Right cardiac atrium (tissue), 5 donors: ENCODE data around the gene POM121L12. TPM values are rescaled to one million over a fixed set of nuclear protein-coding genes. Genes with fewer than 3 reads are reported as not detected.
A peak's percentile ranks its signal among the peaks of the same experiment; 100 is the strongest.

Experiments used
- ATAC-seq, 2 donors: fragments of 200-7000 bp; cut with Tn5 transposase; one replicate each; pipeline versions ENCODE4 v1.8.0 to v1.9.1; 2020; ENCODE audit warnings: moderate library complexity in 2 of 2, mild to moderate bottlenecking in 1 of 2
- DNase-seq, 3 donors: peaks; one replicate each; pipeline ENCODE4 v3.0.0-alpha.2; 2020
- H3K27ac ChIP-seq: one replicate; pipeline ENCODE4 v1.5.1; 2013; ENCODE audit warnings: mild to moderate bottlenecking, low read length, control low read depth, moderate library complexity
- H3K27me3 ChIP-seq: one replicate; pipeline ENCODE4 v1.6.1; 2013; ENCODE audit not compliant: control insufficient read depth, insufficient read depth
- H3K4me1 ChIP-seq: one replicate; pipeline ENCODE4 v1.6.1; 2013; ENCODE audit warnings: low read length; ENCODE audit not compliant: control insufficient read depth, insufficient read depth
- H3K4me3 ChIP-seq: one replicate; pipeline ENCODE4 v1.5.1; 2013; ENCODE audit warnings: low read length, control low read depth
- H3K9me3 ChIP-seq: one replicate; pipeline ENCODE4 v1.6.1; 2013; ENCODE audit warnings: low read length; ENCODE audit not compliant: control insufficient read depth
- WGBS: extraction: QIAGEN DNeasy Blood & Tissue Kit; methylation state at CpG from one replicate; pipeline ENCODE4 v1.1.7; 2013; 5-methylcytosine and 5-hydroxymethylcytosine counted together
- intact Hi-C, 4 donors: fragments of 100-400 bp; cut with DNase I; formaldehyde crosslinking; loops; one replicate each; pipeline versions ENCODE4 v1.11.0 to v1.14.0; 2022 to 2023
- long read RNA-seq, 4 donors: library from polyadenylated mRNA; unstranded; transcript quantifications; one replicate each; pipeline ENCODE4 v2.0.0, GENCODE V29; 2020 to 2021
- polyA plus RNA-seq: library from polyadenylated mRNA; stranded (reverse); fragments of 200-250 nt; gene quantifications from one replicate; pipeline ENCODE4 v1.2.3, GENCODE V29; 2013
- total RNA-seq, 4 donors: library from RNA; stranded (reverse); fragmentation: NEBNext Ultra II Directional; extraction: Animal tissue kit (Norgen Biotek cat#: 25700); gene quantifications; one replicate each; pipeline ENCODE4 v1.2.1, GENCODE V29; 2021
- donor health status: healthy with polysubstance abuse.
- donor health status: DM: no; HTN: yes; CAD: no.
- donor health status: DM: no; HTN: no; CAD: no.
- donor health status: DM: no; HTN: yes; CAD: no; lungs with severe emphysema.
- donor health status: DM: yes; HTN: yes; CAD: no.

Gene POM121L12
- total RNA-seq (not detected), polyA plus RNA-seq (not detected)
- long read RNA-seq, donor 1, result 0 reads
- long read RNA-seq, donor 2, result 0 reads
- long read RNA-seq, donor 3, result 0 reads
- long read RNA-seq, donor 4, result 0 reads

DNA sequence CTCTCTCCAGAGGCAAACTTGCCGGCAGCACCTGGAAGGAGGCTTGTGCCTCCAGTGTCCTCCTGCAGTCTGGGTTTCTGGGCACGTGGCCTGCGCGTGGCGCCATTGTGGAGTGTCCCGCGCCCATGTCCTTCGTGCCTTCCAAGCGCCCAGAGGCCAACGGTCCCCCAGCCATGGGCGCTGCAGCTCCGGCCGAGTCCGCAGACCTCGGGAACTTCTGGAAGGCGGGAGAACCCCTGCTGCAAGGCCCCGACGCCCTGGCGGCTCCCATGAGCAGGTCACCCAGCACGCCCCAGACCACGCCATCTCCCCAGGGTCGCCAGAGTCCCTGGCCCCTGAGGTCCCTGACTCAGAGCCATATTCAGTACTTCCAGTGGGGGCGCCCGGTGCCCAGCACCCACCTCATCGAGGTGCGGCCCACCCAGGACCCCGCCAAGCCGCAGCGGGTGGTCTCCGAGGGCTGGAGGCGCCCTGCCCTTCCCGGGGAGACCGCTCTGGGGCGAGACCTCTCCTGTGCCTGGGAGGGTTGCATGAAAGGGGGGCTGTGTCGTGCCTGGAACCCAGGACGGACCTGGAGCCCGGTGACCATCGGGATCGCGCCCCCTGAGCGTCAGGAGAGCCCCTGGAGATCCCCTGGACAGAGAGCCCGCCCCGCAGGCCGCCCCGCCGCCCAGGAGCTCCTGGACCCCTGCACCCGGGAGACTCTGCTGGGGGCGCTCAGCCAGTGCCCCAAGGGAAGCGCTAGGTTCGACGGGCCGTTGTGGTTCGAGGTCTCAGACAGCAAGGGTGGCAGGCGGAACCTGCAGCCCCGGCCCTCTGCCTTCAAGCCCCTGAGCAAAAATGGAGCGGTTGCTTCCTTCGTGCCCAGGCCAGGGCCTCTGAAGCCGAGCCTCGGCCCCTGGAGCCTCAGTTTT lies at the start of gene POM121L12:
Gene POM121L12 (plus strand): TSS at position 135 of the 914 bp plus-strand sequence. CDS start 39 bp downstream, at position 174.
- no peaks in the 10 kb centered on the region for H3K27me3 ChIP-seq
- DNase-seq (peak in 2 of 3 donors; percentile 43 to 48), ATAC-seq (peak in 1 of 2 donors; percentile 22)
- intact Hi-C loops, result no loop called here
- WGBS, result 93% methylated on average over 59 of the region's 59 CpGs
- H3K4me3 ChIP-seq, result no peak within 1 kb of the TSS
- no peaks in the 10 kb centered on the region for H3K9me3 ChIP-seq
- no peaks in the 10 kb centered on the region for H3K4me1 ChIP-seq
- no peak within 1 kb of the TSS for H3K27ac ChIP-seq

DNA sequence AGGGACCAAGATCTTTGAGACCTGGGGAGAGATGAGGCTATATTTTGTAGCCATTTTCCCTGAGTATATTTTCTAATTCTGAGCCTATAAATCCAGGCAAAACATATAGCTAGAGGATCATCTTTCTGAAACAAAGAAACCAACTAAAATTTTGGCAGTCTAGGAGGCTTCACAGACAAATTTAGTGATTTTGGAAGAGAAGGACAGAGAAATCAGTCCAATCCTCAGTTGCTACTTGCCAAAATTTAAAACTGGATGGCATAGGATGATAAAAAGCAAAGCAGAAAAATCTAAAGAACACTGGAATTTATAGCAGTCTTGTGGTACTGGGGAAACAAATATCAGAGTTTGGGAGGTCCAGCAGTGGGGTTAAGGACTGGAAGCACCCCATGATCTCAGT lies 43.4 kb upstream of the POM121L12 start:
- intact Hi-C loops, result no loop called here
- H3K4me1 ChIP-seq, result no peaks in the 10 kb centered on the region
- no peak for DNase-seq
- H3K9me3 ChIP-seq, result no peaks in the 10 kb centered on the region
- no peak overlapping the region for H3K27ac ChIP-seq
- no peaks in the 10 kb centered on the region for H3K27me3 ChIP-seq
- no peak for ATAC-seq
- H3K4me3 ChIP-seq, result no peak overlapping the region

DNA sequence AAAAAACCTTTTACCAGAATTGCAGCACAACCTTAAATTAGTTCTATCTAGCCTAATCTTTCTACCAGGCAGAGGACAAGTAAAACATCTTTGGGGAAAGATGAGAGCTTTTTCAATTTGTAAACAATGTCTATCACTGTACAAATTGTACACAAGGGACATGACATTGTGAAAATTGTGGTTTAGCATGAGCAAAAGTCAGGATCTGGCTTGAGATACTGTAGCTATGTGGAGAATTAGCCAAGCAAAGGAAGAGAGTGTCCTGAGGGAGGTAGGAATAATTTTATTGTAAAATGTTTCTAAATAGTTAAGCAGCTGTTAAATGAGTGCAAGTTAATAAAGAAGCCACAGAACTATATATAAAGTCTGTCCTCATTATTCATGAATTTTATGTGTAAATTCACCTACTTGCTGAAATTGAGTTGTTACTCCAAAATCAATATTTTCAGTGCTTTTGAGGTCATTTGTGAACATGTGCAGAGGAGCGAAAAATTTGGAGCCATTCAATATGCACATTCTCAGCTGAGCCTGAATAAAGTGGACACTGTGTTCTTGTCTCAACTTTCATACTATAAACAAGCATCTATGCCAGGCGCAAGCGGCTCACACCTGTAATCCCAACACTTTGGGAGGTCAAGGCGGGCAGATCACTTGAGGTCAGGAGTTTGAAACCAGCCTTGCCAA lies 42.8 kb upstream of the POM121L12 start:
- DNase-seq (peak in 1 of 3 donors; percentile 54), ATAC-seq (no peak)
- intact Hi-C loops, result no loop called here
- H3K27me3 ChIP-seq, result no peaks in the 10 kb centered on the region
- WGBS, result 91% methylated on average over 4 of the region's 4 CpGs
- H3K4me1 ChIP-seq, result no peaks in the 10 kb centered on the region
- H3K4me3 ChIP-seq, result no peak overlapping the region
- H3K9me3 ChIP-seq, result no peaks in the 10 kb centered on the region
- H3K27ac ChIP-seq, result no peak overlapping the region

DNA sequence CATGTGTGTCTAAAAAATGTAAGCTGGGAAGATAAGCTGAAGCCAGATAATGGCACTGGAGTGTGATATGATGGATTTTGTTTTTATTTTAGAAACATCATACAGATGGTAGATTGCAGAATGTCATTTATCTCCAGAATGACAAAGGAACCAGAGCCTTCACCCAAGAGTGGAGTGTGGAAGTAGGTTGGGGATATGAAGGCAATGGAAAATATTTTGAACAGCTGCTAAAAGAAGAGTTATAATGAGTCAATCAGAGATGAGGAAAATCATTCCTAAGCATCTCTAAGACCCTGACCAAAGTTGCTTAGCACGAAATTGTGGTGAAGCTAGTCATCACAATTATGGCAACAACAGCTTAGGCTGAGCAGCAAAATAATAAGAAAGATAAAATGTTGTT lies 39.8 kb upstream of the POM121L12 start:
- 49% methylated on average over 1 of the region's 1 CpG for WGBS
- Histone ChIP-seq H3K9me3 (no peaks in the 10 kb centered on the region), H3K27ac (no peak overlapping the region), H3K4me1 (no peaks in the 10 kb centered on the region), H3K27me3 (no peaks in the 10 kb centered on the region), H3K4me3 (no peak overlapping the region)
- DNase-seq (no peak), ATAC-seq (no peak)
- intact Hi-C loops, result no loop called here

DNA sequence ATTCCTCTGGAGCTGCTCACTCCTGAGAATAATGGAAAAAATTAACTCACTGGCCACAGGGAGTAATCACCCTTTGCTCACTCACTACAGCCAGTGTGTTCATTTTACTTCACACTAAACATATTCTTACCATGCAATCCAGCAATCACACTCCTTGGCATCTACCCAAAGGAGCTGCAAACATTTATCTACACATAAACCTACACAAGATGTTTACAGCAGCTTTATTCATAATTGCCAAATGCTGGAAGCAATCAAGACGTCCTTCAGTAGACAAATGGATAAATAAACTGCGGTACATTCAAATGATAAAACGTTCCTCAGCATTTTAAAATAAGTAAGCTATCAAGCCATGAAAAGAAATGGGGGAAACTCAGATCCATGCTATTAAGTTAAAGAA lies 34.2 kb upstream of the POM121L12 start:
- Histone ChIP-seq H3K4me1 (no peaks in the 10 kb centered on the region), H3K4me3 (no peak overlapping the region), H3K27ac (no peak overlapping the region), H3K27me3 (no peaks in the 10 kb centered on the region), H3K9me3 (no peaks in the 10 kb centered on the region)
- DNase-seq (no peak), ATAC-seq (no peak)
- 44% methylated on average over 3 of the region's 3 CpGs for WGBS
- intact Hi-C loops, result no loop called here

DNA sequence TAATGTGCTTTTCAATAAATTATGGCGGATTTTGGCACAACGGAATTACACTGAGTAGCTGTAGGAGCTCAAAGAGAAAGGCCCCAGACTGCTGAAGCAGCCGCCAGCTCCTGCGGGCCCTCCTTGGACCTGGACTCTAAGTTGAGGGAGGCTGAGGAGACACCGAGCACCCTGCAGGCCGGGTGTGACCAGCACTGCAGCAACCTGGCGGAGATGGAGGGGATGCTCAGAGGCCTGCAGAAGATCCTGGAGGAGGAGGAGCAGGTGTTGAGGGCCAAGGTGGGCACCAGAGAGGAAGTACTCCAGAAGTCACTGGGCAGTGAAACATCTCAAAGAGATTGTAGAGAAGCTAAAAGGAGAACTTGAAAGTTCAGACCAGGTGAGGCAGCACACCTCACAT lies 33.0 kb upstream of the POM121L12 start:
- no peak for ATAC-seq
- intact Hi-C loops, result no loop called here
- DNase-seq, result no peak
- H3K4me3 ChIP-seq, result no peak overlapping the region
- no peaks in the 10 kb centered on the region for H3K9me3 ChIP-seq
- WGBS, result 87% methylated on average over 7 of the region's 7 CpGs
- H3K27ac ChIP-seq, result no peak overlapping the region
- no peaks in the 10 kb centered on the region for H3K4me1 ChIP-seq
- no peaks in the 10 kb centered on the region for H3K27me3 ChIP-seq

DNA sequence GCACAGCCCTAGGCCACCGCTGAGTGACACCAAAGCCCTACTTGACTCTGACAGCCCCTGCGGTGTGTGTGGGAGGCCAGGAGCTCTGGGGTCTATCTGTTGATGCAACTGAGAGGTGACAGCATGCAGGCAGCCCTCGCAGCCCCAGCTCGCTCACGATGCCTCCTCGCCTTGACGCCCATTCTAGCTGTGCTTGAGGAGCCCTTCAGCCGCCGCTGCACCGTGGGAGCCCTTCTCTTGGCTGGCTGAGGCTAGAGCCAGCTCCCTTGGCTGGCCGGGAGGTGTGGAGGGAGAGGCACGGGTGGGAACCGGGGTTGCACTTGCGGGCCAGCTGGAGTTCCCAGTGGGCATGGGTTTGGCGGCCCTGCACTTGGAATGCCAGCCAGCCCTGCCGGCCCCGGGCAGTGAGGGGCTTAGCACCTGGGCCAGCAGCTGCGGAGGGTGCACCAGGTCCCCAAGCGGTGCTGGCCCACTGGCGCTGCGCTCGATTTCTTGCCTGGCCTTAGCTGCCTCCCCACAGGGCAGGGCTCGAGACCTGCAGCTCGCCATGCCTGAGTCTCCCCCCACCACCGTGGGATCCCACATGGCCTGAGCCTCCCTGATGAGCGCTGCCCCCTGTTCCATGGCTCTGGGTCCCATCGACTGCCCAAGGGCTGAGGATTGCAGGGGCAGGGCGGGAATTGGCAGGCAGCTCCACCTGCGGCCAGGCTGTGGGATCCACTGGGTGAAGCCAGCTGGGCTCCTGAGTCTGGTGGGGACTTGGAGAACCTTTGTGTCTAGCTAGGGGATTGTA lies 31.6 kb upstream of the POM121L12 start:
- Histone ChIP-seq H3K27me3 (no peaks in the 10 kb centered on the region), H3K27ac (no peak overlapping the region), H3K4me1 (no peaks in the 10 kb centered on the region), H3K9me3 (no peaks in the 10 kb centered on the region), H3K4me3 (no peak overlapping the region)
- intact Hi-C loops, result no loop called here
- 95% methylated on average over 29 of the region's 29 CpGs for WGBS
- peak in 1 of 3 donors; percentile 44 for DNase-seq
- no peak for ATAC-seq

DNA sequence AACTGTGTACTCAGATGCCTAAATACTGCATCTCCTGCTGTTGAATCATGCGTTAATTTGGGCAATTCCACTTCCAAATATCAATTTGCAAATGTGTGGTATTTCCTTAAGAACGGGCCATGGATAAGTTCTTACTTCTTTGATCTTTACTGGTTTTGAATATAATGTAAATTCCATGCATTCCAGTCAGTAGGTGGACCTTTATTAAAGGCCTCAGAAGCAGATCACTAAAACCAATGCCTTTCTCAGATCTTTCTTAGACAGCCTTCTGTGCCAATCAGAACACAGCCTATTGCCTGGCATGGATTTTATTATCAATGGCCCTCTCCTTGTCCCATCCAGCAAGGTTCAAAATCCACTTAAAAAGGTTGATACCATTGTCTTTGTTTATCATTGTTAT lies 21.5 kb upstream of the POM121L12 start:
- intact Hi-C loops, result no loop called here
- no peak overlapping the region for H3K27ac ChIP-seq
- no peak overlapping the region for H3K4me3 ChIP-seq
- H3K9me3 ChIP-seq, result no peaks in the 10 kb centered on the region
- DNase-seq, result no peak
- WGBS, result 72% methylated on average over 2 of the region's 2 CpGs
- ATAC-seq, result no peak
- H3K27me3 ChIP-seq, result no peaks in the 10 kb centered on the region
- H3K4me1 ChIP-seq, result no peaks in the 10 kb centered on the region

DNA sequence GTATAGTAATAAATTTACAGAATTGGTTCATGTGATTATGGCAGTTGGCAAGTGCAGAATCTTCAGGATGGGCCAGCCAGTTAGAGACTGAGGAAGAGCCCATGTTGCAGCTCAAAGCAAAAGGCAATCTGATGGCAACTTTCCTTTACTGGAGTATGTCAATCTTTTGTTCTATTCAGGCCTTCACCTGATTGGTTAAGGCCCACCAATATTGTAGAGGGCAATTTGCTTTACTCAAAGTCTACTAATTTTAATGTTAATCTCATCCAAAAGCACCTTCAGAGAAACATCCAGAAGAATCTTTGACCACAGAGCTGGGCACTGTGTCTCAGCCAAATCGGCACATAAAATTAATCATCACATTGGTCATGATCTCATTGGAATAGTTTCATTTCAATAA lies 20.0 kb upstream of the POM121L12 start:
- intact Hi-C loops, result no loop called here
- Histone ChIP-seq H3K27me3 (no peaks in the 10 kb centered on the region), H3K4me3 (no peak overlapping the region), H3K9me3 (no peaks in the 10 kb centered on the region), H3K27ac (no peak overlapping the region), H3K4me1 (no peaks in the 10 kb centered on the region)
- DNase-seq (no peak), ATAC-seq (no peak)
- 97% methylated on average over 1 of the region's 1 CpG for WGBS

DNA sequence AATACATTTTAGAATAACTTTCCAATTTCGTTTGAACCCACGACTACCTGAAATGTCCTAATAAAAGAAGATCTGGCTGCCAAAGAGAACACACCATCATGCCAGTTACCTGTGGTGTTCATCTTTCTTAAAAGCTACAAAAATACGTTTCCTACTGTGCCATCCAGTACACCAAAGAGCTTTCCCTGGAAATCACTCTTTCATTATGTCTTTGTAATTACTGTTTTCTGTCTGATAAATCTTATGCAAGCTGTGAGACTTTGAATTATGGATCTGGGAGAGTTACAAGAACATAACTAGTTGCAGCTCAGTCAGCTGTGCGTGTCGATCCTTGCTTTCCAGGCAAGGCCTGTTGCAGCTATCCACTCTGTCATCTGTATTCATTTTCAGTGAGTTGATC lies 12.5 kb upstream of the POM121L12 start:
- Histone ChIP-seq H3K9me3 (no peaks in the 10 kb centered on the region), H3K27me3 (no peaks in the 10 kb centered on the region), H3K27ac (no peak overlapping the region), H3K4me1 (no peaks in the 10 kb centered on the region), H3K4me3 (no peak overlapping the region)
- WGBS, result 78% methylated on average over 5 of the region's 5 CpGs
- DNase-seq, result no peak
- ATAC-seq, result no peak
- intact Hi-C loops, result no loop called here

DNA sequence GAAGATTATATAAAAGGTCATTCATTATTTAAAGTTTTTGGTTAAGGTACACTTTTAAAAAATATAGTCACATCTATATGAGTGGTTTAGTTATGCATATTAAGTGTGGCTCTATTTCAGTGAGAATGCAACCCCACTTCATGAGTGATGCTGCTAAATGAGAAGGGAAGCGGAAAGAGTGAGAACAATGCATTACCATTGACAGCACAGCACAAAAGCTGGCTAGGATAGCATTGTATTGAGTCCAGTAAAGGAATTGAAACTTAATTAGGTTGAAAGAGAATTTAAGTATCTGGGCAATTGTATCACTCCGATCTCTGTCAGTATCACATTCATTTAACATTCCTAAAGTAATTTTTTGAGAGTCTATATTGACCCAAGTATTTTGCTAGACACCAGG lies 13.2 kb downstream of the POM121L12 start:
- no peak overlapping the region for H3K27ac ChIP-seq
- H3K27me3 ChIP-seq, result no peaks in the 10 kb centered on the region
- H3K4me3 ChIP-seq, result no peak overlapping the region
- no peak for ATAC-seq
- no peaks in the 10 kb centered on the region for H3K9me3 ChIP-seq
- DNase-seq, result no peak
- intact Hi-C loops, result no loop called here
- H3K4me1 ChIP-seq, result no peaks in the 10 kb centered on the region
- WGBS, result 89% methylated on average over 2 of the region's 2 CpGs
